T-helper 1 cell treated with Interleukin-12 subunit alpha and Interleukin-12 subunit beta and Interleukin-4 antibody, amounts not matched to agents 30 μg/mL and 1 μg/mL, for 36 hours (primary cell): Measurements from ENCODE around the gene GFRA1.

ENCODE experiments used
- H3K27ac Mint-ChIP-seq: one replicate; pipeline ENCODE4 v1.8.0; 2021; ENCODE audit warnings: mild to moderate bottlenecking, mixed read lengths
- H3K27me3 Mint-ChIP-seq: one replicate; pipeline ENCODE4 v1.8.0; 2021; ENCODE audit warnings: low read depth, mixed read lengths
- H3K36me3 Mint-ChIP-seq: one replicate; pipeline ENCODE4 v1.8.0; 2021; ENCODE audit warnings: low read depth, mixed read lengths
- H3K4me1 Mint-ChIP-seq: one replicate; pipeline ENCODE4 v1.8.0; 2021; ENCODE audit warnings: low read depth, mixed read lengths
- H3K4me3 Mint-ChIP-seq: one replicate; pipeline ENCODE4 v1.8.0; 2021; ENCODE audit warnings: mild to moderate bottlenecking, moderate library complexity, mixed read lengths
- H3K9me3 Mint-ChIP-seq: one replicate; pipeline ENCODE4 v1.8.0; 2021; ENCODE audit warnings: mixed read lengths

GFRA1 gene

DNA sequence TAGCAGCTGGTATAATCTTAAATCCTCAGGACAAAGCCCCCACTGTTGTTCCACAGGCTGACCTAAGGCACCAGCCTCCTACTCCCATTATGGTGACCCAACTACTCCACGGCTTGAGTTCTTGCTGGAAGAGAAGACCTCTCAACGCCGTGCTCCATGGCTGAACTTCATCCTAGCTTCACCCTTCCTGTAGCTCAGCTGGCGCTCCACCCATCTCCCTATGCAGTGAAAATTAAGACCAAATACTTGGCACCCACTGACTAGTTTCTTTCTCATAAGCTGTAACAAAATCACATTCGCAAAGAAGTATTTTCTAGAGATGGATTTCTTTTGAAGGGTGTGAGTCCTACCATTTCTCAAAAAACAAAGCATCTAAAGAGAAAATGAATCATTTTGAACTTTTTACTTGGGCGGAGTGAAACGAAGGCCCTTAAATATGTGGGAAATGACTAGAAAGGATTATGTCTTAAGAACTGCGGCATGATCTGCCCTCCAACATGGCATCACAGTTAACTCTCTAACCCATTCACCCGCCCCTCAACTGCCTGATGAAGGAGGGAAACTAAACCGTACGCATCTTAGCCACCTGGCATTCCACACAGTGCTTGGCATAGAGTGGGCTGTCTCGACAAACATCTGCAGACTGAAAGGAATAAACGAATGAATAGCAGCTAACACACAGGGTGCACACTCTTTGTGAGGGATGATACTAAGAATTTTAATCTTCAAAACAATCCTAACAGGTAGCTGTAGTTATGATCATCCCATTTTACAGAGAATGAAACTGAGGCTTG is 32.7 kb downstream of the GFRA1 start:
- no peak overlapping the region for H3K4me3 Mint-ChIP-seq
- no peak overlapping the region for H3K27ac Mint-ChIP-seq
- no peaks in the 10 kb centered on the region for H3K9me3 Mint-ChIP-seq
- H3K27me3 Mint-ChIP-seq, result no peaks in the 10 kb centered on the region
- no peaks in the 10 kb centered on the region for H3K36me3 Mint-ChIP-seq
- no peaks in the 10 kb centered on the region for H3K4me1 Mint-ChIP-seq

DNA sequence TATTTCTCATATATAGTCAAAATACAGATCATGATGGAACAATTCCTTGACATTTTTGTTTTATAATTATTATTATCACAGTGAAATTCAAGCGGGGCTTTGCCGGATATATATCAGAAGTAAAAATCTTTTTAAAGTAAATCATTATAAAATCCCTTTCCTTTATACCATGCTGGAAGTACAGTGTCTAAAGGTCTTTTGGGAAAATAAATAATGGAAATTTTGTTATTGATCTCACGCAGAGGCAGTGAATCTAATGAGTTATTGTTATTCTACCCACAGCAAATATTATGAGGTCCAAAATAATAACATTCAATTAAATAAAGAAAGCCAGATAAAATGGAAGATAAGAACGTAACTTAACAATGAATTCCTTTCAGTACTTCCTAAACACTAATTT is 33.8 kb downstream of the GFRA1 start:
- H3K27me3 Mint-ChIP-seq, result no peaks in the 10 kb centered on the region
- no peaks in the 10 kb centered on the region for H3K4me1 Mint-ChIP-seq
- no peaks in the 10 kb centered on the region for H3K36me3 Mint-ChIP-seq
- H3K4me3 Mint-ChIP-seq, result no peak overlapping the region
- H3K9me3 Mint-ChIP-seq, result no peaks in the 10 kb centered on the region
- H3K27ac Mint-ChIP-seq, result no peak overlapping the region

DNA sequence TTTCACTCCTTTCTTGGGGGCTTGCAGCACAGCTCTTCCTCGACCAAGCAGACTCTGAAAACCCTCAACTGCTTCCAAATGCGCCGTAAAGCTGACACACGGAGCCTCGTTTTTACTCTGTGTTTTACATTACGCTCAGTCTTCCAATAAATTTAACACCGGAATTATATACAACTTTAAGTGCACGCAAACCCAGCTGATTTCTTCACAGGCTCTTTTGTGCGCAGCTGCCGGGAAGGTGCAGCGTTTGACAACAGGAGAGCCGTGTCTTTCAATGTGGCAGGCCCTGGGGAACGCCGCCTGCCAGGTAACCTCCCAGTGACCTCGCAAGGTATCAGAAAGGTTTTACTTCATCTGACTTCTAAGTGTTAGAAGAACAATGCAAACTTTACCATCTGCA is 35.0 kb downstream of the GFRA1 start:
- Mint-ChIP-seq H3K4me3 (no peak overlapping the region), H3K36me3 (no peaks in the 10 kb centered on the region), H3K27ac (no peak overlapping the region), H3K4me1 (no peaks in the 10 kb centered on the region), H3K27me3 (no peaks in the 10 kb centered on the region), H3K9me3 (no peaks in the 10 kb centered on the region)

DNA sequence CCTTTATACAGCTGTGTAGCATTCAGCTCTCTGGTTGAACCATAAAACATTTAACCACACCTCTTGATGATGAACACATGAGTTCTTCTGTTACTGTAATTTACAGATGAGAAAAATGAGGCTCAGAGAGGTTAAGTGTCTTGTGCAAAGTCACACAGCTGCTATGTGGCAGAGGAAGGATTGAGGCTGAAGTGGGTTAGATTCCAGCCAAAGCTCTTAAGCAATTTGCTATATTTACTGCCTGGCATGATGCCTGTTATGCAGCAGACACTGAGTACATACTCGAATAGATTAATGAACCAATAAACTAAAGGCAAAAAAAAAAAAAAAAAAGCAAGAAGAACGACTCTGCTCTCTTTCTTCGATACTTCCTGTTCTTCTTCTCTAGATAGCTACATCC is 35.7 kb downstream of the GFRA1 start:
- Mint-ChIP-seq H3K9me3 (no peaks in the 10 kb centered on the region), H3K27ac (no peak overlapping the region), H3K4me3 (no peak overlapping the region), H3K36me3 (no peaks in the 10 kb centered on the region), H3K27me3 (no peaks in the 10 kb centered on the region), H3K4me1 (no peaks in the 10 kb centered on the region)

DNA sequence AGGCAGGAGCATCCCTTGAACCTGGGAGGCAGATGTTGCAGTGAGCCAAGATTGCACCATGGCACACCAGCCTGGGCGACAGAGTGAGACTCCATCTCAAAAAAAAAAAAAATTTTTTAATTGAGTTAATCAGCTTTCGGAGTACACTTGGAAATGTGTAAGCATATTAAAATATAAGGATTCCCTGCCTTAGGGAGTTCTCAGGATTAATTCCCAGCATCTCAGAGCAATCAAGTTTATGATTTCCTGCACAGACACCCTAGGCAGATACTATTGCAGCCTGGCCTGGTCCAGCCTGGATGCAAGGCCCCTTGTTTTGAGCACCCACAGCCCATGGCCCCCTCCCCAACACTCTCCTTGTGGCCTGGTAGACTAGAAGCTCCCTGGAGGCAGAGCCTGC is 39.8 kb downstream of the GFRA1 start:
- Mint-ChIP-seq H3K4me3 (no peak overlapping the region), H3K9me3 (no peaks in the 10 kb centered on the region), H3K4me1 (no peaks in the 10 kb centered on the region), H3K27me3 (no peaks in the 10 kb centered on the region), H3K27ac (no peak overlapping the region), H3K36me3 (no peaks in the 10 kb centered on the region)

DNA sequence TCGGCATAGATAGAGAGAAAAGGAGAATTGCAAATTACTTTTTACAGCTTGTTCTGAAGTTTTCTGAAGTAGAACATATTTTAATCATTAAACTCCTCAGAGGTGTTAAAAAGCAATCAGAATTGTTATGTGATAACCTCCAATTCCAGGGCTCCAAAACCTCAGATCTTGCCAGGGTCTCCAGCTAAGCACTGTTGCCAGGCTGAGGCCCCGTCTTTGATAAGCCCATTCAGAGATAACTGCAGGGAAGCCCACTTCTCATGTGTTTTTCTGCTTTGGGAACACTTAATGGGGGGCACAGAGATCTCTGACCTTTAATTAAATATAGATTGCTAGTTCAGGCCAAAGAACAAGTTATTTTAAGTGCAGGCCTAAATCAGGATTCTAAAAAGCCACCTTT is 40.4 kb downstream of the GFRA1 start:
- no peaks in the 10 kb centered on the region for H3K27me3 Mint-ChIP-seq
- H3K4me3 Mint-ChIP-seq, result no peak overlapping the region
- no peak overlapping the region for H3K27ac Mint-ChIP-seq
- no peaks in the 10 kb centered on the region for H3K9me3 Mint-ChIP-seq
- H3K36me3 Mint-ChIP-seq, result no peaks in the 10 kb centered on the region
- no peaks in the 10 kb centered on the region for H3K4me1 Mint-ChIP-seq

DNA sequence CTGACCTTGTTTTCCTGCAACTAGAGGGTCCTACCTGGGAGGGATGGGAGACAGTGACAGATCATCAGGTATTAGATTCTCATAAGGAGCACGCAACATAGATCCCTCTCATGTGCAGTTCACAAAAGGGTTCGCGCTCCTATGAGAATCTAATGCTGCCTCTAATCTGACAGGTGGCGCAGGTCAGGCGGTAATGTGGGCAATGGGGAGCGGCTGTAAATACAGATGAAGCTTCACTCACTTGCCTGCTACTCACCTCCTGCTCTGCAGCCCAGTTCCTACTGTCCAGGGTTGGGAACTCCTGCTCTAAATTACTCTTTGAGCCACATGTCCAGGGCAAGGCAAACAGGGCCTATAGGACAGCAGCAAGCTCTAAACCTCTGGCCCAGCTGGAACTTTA is 46.2 kb downstream of the GFRA1 start:
- no peak overlapping the region for H3K4me3 Mint-ChIP-seq
- H3K36me3 Mint-ChIP-seq, result no peaks in the 10 kb centered on the region
- no peaks in the 10 kb centered on the region for H3K4me1 Mint-ChIP-seq
- no peak overlapping the region for H3K27ac Mint-ChIP-seq
- no peaks in the 10 kb centered on the region for H3K27me3 Mint-ChIP-seq
- H3K9me3 Mint-ChIP-seq, result no peaks in the 10 kb centered on the region

DNA sequence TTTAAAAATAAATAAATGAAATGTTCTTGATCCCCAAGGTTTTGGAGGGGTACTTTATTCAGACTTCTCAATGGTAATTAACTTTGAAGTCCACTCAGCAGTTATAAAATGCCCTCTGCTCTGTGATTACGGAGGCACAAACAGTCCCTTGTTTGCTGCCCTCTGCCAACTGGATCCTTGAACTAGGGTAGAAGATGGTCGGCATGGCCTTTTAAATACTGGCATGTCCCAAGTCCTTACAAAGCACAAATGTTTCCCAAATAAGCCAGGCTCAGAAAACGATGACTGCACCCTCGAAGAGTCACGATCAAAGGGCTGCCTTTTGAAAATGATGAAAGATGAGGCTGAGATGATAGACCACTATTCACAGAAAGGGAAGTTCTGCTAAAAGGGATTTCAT is 47.0 kb downstream of the GFRA1 start:
- no peaks in the 10 kb centered on the region for H3K4me1 Mint-ChIP-seq
- no peak overlapping the region for H3K4me3 Mint-ChIP-seq
- no peak overlapping the region for H3K27ac Mint-ChIP-seq
- no peaks in the 10 kb centered on the region for H3K36me3 Mint-ChIP-seq
- H3K9me3 Mint-ChIP-seq, result no peaks in the 10 kb centered on the region
- no peaks in the 10 kb centered on the region for H3K27me3 Mint-ChIP-seq

DNA sequence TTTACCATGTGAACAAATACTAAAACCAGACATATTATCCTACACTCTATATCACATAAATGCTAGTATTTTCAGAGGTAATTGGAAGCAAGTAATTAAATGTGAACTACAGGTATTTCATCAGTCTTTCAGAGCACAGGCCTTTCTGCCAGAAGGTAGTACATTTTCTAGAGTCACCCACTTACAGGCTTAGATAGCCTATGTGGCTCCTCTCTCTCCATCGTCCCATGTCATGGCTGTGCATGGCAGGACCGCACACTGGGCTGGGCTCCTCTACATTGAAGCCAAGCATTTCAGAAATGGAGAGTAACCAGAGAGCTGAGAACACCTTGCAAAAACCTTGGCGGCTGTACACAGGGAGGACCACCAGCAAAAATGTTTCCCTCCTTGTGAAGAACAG is 49.7 kb downstream of the GFRA1 start:
- Mint-ChIP-seq H3K27me3 (no peaks in the 10 kb centered on the region), H3K36me3 (no peaks in the 10 kb centered on the region), H3K9me3 (no peaks in the 10 kb centered on the region), H3K4me1 (no peaks in the 10 kb centered on the region), H3K4me3 (no peak overlapping the region), H3K27ac (no peak overlapping the region)

DNA sequence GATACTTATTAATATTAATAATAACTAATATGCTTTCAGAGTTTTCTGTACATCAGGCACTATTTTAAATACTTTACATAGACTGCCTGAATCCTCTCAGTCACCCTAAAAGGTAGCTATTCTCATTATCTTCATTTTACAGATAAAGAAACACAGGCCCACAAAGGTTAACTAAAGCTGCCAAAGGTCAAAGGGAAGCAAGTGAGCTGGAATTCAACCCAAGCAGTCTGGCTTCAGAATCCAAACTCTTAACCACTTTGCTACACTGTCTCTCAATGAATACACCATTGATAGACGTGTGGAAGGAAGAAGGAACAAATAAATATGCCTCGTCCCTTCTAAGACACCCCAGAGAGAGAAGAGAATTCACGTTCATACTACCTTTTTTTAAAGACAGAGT is 52.0 kb downstream of the GFRA1 start:
- no peaks in the 10 kb centered on the region for H3K27me3 Mint-ChIP-seq
- H3K4me1 Mint-ChIP-seq, result no peaks in the 10 kb centered on the region
- no peaks in the 10 kb centered on the region for H3K9me3 Mint-ChIP-seq
- H3K36me3 Mint-ChIP-seq, result no peaks in the 10 kb centered on the region
- no peak overlapping the region for H3K4me3 Mint-ChIP-seq
- H3K27ac Mint-ChIP-seq, result no peak overlapping the region

DNA sequence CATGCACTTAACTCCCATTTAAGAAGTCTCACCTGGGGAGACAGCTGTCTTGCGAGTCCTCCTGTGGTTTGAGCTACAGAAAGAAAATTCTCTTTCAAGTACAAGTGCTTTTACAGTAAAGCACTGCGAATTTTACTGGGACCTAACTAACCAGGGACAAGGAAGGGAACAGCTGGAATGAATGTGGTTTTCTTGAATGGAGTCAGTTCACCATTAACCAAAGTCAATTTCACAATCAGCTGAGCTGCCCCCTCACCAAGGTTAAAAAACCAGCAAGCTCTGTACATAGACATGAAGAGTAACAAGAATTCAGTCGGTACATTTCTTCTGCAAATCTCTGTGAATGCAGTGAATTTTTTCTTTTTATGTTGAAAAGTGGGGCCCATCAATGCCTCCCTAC is 56.3 kb downstream of the GFRA1 start:
- Mint-ChIP-seq H3K4me1 (no peaks in the 10 kb centered on the region), H3K36me3 (no peaks in the 10 kb centered on the region), H3K27ac (no peak overlapping the region), H3K4me3 (no peak overlapping the region), H3K9me3 (no peaks in the 10 kb centered on the region), H3K27me3 (no peaks in the 10 kb centered on the region)

DNA sequence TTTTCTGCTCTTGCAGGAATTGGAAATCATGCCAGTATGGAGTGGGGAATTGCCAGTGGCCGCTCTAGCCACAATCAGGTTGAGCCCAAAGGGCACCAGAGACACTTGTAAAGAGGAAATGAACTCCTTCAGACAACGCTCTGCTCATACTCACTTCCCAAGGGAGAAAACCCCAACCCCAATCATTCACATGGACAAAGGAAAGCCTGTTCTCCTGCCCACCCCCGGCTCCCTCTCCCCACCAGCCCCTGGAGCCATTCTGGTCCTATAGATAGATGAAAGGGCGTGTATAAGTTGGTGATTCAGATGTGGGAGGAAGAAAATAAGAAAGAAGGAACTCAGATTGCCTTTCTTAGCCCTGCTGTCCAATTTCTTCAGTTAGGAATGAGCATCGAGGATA is 57.4 kb downstream of the GFRA1 start:
- no peak overlapping the region for H3K4me3 Mint-ChIP-seq
- H3K4me1 Mint-ChIP-seq, result no peaks in the 10 kb centered on the region
- H3K9me3 Mint-ChIP-seq, result no peaks in the 10 kb centered on the region
- H3K36me3 Mint-ChIP-seq, result no peaks in the 10 kb centered on the region
- no peak overlapping the region for H3K27ac Mint-ChIP-seq
- H3K27me3 Mint-ChIP-seq, result no peaks in the 10 kb centered on the region

DNA sequence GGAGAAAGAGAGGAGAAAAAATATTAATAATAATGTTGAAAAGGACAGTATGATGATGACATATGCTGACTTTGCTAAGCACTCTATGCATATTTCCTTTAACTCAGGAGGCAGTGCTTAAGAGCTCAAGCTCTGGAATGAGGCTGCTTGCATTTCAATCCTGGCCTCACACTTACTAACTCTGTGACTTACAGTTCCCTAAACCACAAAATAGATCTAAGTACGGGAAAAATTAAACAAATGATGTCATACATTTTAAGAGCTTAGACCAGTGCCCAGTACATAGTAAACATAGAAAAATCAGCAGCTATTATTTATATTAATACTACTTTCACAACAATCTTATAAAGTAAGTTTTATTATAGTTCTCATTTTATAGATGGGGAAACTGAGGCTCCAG is 61.3 kb downstream of the GFRA1 start:
- H3K27me3 Mint-ChIP-seq, result no peaks in the 10 kb centered on the region
- no peaks in the 10 kb centered on the region for H3K4me1 Mint-ChIP-seq
- H3K9me3 Mint-ChIP-seq, result no peaks in the 10 kb centered on the region
- H3K27ac Mint-ChIP-seq, result no peak overlapping the region
- H3K36me3 Mint-ChIP-seq, result no peaks in the 10 kb centered on the region
- H3K4me3 Mint-ChIP-seq, result no peak overlapping the region

DNA sequence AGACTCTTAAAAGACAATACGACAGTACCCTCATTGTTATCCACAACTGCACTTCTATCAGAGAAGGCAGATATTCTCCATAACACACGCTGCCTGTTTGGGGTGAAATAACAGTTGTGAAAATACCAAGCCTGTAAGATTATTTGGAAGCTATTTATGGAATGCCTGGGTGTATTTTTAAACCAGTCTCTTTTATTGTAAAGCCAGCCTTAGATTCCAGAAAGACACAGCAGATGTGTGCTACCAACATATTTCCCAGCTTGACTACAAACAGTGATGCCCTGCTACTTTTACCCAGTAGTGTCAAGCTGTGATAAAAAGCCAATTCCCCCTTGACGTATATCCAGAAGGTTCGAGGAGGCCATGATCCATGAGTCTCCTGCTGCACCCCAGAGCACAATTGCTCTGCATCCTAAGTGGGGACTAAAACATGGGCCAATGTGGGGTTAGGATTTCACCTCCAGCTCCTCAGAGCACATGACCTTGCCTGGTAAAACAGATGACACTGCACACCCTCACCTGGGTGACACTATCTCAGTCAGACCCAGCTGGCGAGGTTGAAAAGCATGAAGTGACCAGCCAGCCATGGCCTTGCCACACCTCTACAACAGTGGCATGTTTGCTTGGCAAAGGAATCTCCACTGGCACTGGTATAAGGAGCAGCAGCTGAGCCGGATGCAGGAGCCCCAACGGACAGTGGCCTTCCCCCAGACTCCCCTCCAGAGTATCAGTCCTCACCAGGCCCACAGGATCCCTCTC is 62.2 kb downstream of the GFRA1 start:
- Mint-ChIP-seq H3K27me3 (no peaks in the 10 kb centered on the region), H3K4me3 (no peak overlapping the region), H3K4me1 (no peaks in the 10 kb centered on the region), H3K36me3 (no peaks in the 10 kb centered on the region), H3K27ac (no peak overlapping the region), H3K9me3 (no peaks in the 10 kb centered on the region)

DNA sequence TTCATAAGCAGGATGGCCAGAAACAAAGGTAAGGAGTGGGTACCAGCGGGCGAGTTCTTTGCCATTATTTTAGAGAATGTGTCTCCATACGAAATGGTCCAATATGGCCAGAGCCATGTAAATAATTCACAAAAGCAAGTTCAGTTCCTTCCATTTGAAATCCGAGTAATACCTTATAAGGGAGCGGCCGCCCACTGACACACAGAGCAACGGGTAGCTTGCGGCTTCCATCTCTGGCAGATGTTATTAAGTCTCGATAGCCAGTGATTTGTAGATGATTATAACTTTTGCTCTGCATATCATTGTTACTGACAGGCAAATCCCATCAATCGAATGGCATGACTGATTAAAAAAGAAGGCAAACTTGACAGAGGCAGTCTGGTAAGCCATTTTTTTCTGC is 63.2 kb downstream of the GFRA1 start:
- Mint-ChIP-seq H3K27ac (no peak overlapping the region), H3K4me1 (no peaks in the 10 kb centered on the region), H3K4me3 (no peak overlapping the region), H3K36me3 (no peaks in the 10 kb centered on the region), H3K9me3 (no peaks in the 10 kb centered on the region), H3K27me3 (no peaks in the 10 kb centered on the region)
